Measurements from ENCODE around the gene TRAM2.

Gene TRAM2

DNA sequence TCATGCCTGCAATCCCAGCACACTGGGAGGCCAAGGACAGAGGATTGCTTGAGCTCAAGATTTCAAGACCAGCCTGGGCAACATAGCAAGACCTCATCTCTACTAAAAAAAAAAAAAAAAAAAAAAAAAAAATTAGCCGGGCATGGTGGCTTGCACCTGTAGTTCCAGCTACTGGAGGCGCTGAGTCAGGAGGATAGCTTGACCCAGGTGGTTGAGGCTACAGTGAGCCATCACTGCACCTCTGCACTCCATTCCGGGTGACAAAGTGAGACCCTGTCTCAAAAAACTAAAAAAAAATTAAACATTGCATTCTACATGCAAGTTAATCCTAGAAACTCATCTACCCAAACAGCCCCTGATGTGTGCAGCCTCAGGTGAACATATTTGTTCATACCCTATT lies 7.3 kb upstream of the TRAM2 start:
- no peak for TF ChIP-seq GATA2 (IDR thresholded peaks at IDR 0.05; ENCODE audit: low read depth, low read length)
- TF ChIP-seq GATA3 (IDR thresholded peaks at IDR 0.05; ENCODE audit: low read depth, low read length), result no peak

DNA sequence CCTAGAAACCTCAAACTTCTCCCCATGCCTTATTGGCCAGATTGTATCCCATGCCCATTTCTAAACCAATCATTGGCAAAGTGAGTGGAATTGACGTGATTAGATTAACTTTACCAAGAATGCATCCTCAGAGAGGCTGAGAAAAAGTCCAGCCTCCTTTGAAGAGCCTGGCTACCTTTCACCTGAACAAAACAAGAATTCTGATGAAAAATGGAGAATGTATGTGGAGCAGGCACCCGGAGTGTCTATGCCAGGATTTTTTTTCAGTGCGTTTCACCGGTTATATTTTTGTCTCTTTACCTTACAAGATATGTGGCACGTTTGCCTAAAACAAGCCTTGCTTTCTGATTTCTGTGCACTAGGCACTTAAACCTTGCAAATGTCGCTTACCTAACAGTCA lies 6.1 kb upstream of the TRAM2 start:
- TF ChIP-seq GATA2 (IDR thresholded peaks at IDR 0.05; ENCODE audit: low read depth, low read length) (no peak), GATA3 (IDR thresholded peaks at IDR 0.05; ENCODE audit: low read depth, low read length) (no peak)

DNA sequence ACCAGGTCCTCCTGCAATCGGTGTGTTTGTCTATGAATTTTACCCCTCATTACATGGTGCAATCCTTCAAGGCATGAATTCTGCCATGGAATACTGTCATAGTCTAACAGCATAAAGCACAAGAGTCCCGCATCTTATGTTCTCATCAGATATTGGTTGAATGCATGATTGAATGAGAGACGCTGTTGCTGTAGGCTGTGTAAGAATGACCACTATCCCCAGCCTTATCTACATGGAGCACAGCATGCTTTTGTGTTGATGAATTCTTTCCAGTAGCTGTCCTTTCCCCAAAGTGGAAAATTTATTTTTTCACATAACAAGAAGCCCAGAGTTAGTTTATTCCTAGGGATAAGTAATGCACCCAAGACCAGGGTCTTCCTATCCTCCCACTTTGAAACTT lies 5.6 kb upstream of the TRAM2 start:
- TF ChIP-seq GATA3 (IDR thresholded peaks at IDR 0.05; ENCODE audit: low read depth, low read length), result no peak
- TF ChIP-seq GATA2 (IDR thresholded peaks at IDR 0.05; ENCODE audit: low read depth, low read length), result no peak

DNA sequence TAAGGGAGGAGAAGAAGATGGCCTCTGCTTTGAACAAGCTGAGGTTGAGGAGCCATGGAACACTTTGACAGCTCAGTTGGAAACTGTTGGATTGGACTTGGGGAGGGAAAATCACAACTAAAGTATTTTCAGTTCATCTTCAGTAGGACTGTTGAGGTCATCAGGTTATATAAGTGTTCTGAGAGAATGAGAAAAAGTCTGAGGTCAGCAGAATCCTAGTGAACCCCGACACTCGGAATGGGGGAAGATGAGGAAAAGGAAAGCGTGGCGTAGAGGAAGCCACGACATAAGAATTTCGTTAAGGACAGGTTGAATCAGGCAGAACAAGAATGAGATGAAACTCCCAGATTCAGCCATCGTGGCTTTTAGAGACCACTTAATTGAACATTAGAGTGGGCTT lies 4.0 kb upstream of the TRAM2 start:
- TF ChIP-seq GATA3 (IDR thresholded peaks at IDR 0.05; ENCODE audit: low read depth, low read length) (no peak), GATA2 (IDR thresholded peaks at IDR 0.05; ENCODE audit: low read depth, low read length) (no peak)

DNA sequence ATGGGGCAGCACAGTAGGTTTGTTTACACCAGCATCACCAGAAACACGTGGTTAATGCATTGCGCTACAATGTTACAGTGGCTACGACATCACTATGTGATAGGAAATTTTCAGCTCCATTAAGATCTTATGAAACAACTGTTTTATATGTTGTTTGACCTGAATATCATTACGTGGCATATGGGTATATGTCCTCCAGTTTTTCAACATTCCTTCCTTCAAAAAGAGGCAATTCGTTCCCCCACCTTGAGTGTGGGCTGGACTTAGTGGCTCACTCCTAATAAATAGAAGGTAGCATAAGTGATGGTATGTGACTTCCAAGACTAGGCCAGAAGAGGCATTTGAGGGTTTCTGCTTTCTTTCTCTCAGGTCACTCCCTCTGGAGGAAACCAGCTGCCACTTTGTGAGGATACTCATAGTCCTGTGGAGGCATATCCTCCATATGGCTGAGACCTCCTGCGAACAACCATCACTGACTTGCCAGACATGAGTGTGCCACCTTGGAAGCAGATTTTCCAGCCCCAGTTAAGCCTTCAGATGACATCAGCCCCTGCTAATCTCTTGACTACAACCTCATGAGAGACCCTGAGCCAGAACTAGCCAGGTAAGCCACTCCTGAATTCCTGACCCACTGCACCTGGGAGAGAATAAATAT lies 2.3 kb upstream of the TRAM2 start:
- no peak for TF ChIP-seq GATA2 (IDR thresholded peaks at IDR 0.05; ENCODE audit: low read depth, low read length)
- no peak for TF ChIP-seq GATA3 (IDR thresholded peaks at IDR 0.05; ENCODE audit: low read depth, low read length)

DNA sequence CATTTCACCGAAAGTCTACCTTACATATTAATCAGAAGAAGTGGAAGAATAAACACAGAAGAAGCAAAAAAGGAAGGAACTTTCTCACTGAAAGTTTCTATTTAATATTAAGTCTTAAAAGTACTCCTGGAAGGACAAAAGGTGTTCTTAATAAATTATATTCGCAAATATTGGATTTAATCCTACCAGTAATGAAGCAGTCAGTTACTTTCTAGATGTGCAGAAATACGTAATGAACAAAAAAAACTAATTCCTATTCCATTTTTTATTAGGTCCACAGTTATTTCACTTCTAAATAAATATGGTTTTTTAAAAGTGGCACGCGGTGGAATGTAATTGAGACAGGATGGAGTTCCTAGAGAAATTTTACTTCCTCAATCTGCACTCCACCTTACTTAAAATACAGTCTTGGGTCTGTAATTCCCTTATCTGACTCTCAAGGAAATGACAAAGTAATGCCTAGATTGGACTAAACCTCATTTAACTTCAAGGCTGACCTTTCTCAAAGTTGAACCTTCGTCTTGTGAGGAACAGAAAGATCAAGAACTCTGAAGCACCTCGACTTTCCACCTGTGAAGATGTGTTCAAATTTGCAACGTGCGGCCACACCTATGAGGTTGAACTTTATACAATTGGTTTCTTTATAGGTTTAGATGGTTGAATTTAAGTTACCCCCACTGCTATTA lies 1.1 kb upstream of the TRAM2 start:
- TF ChIP-seq GATA2 (IDR thresholded peaks at IDR 0.05; ENCODE audit: low read depth, low read length) (no peak), GATA3 (IDR thresholded peaks at IDR 0.05; ENCODE audit: low read depth, low read length) (no peak)

DNA sequence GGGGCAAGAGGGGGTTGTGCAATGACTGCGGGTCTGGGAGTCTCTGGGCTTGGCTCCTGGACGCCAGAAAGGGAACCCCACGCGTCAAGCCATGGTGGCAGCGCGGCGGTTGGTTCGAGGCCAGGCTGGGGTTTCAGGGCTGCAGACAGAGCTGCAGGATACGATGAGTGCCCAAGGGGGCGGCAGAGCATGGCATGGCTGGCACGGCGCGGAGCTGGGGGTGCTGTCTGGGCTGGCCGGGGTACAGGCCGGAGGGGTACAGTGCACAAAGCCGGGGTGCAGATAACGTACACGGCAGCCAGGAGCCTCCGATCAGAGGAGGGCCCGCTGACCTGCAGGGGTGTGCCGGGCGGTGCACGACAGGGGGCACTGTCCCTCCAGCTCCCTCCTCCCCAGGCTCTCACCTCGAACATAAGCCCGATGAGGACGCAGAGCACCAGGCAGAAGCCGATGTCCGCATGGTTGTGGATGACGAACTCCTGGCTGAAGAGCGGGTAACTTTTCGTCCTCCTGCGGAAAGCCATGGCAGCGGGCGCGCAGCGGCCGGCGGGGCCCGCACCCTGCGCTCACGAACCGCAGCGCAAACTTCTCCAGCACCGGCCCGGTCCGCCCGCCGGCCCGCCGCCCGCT lies 353 bp downstream of the TRAM2 start:
- no peak for TF ChIP-seq GATA3 (IDR thresholded peaks at IDR 0.05; ENCODE audit: low read depth, low read length)
- no peak for TF ChIP-seq GATA2 (IDR thresholded peaks at IDR 0.05; ENCODE audit: low read depth, low read length)

DNA sequence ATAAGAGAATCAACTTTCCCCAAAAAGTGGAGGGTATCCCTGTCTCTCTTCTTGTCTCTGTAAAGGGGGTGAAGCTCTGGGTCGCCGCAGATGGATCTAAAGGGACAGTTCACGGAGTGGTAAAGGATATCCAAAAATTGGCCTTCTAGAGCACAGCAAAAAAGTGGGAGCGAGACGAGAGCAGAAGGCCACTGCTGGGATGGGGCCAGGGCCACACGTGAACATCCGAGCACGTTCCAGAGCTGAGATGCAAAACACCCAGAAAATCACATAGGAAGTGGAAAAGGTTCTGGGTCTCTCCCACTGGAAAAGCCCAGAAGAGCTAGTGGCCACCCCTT lies 837 bp downstream of the TRAM2 start:
- TF ChIP-seq GATA2 (IDR thresholded peaks at IDR 0.05; ENCODE audit: low read depth, low read length) (no peak), GATA3 (IDR thresholded peaks at IDR 0.05; ENCODE audit: low read depth, low read length) (no peak)

DNA sequence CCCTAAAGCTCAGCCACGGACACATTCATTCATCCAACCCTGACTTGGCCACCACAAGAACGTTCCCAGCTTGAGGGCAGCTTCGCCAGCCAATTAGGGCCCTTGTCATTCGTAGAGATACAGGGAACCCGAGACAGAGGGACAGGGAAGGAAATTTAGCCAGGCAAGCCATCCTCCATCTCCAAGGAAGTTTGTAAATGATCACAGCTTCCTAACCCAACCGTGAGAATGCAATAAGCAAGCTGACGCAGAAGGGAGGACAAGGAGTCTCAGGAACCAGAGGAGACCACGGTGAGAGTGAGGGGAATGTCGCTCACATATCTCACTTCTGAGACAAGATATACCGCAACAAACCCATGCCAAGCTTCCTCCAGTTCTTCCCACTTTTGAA lies 1.4 kb downstream of the TRAM2 start:
- no peak for TF ChIP-seq GATA2 (IDR thresholded peaks at IDR 0.05; ENCODE audit: low read depth, low read length)
- TF ChIP-seq GATA3 (IDR thresholded peaks at IDR 0.05; ENCODE audit: low read depth, low read length), result no peak

DNA sequence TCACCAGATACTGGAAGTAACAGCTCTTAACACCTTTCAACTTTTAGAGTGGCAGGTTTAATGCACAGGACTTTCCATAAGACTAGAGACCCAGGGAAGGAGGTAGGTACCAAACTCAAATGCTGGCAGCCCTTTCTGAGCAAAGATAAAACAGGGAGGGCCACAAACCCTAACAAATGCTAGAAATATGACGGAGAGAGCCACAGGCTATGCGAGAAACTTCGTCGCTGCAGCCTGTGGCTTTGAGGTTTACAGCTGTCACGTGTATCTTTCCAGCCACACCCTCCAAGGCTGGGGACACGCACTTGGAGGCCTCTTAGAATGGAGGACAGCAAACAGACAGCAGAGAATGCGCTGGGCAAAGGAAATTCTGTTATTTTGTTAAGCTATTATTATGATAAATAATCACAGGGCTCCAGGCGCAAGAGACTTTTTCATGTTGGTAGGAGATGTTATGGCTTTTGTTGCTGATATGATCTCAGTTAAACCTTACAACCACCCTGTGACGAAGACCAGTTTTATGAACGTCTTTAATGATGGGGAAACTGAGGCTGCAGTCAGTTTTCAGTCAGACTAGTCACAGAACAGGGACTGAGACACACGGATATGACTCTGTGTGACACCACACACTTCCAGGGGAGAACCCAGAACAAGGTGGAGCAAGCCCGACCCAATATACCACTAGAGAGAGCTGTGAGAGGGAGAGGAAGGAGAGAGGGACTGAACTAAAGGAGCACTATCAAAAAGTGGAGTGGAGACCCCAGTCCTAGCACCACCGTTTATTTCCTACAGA lies 2.0 kb downstream of the TRAM2 start:
- TF ChIP-seq GATA3 (IDR thresholded peaks at IDR 0.05; ENCODE audit: low read depth, low read length) (no peak), GATA2 (IDR thresholded peaks at IDR 0.05; ENCODE audit: low read depth, low read length) (no peak)

DNA sequence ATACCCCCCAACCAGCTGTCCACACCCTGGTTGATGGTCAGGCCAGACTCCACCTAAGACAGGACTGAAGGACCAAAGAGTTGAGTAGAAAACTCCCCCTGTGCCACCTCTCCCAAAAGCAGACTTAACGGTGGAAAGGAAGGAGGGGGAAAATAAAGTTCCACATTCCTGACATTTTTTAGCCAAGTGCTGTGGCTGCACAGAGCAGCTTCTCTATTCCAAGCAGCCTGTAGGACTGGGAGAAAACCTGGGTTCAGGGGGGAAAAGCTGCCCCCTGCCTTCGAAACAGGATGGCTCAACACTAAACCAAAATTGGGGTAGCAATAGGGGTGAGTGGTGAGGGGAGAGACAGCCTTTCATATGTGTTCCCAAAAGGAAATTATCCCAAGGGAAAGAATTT lies 3.6 kb downstream of the TRAM2 start:
- TF ChIP-seq GATA2 (IDR thresholded peaks at IDR 0.05; ENCODE audit: low read depth, low read length) (no peak), GATA3 (IDR thresholded peaks at IDR 0.05; ENCODE audit: low read depth, low read length) (no peak)

DNA sequence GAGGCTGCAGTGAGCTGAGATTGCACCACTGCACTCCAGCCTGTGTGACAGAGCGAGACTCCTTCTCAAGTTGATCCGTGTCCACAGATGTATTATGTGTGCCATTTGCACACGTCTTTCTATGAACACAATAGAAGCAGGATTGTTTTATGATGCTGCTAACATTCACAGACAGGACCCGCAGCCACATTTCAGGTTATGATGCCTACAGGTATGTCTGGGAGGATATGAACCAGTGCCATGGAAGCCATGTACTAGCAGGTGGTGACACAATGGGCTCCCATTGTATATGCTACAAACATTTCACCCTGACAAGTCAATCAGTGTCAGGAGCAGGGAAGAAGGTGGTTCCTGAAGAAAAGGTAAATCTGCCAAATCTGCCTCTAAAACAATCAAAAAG lies 4.3 kb downstream of the TRAM2 start:
- no peak for TF ChIP-seq GATA2 (IDR thresholded peaks at IDR 0.05; ENCODE audit: low read depth, low read length)
- no peak for TF ChIP-seq GATA3 (IDR thresholded peaks at IDR 0.05; ENCODE audit: low read depth, low read length)

DNA sequence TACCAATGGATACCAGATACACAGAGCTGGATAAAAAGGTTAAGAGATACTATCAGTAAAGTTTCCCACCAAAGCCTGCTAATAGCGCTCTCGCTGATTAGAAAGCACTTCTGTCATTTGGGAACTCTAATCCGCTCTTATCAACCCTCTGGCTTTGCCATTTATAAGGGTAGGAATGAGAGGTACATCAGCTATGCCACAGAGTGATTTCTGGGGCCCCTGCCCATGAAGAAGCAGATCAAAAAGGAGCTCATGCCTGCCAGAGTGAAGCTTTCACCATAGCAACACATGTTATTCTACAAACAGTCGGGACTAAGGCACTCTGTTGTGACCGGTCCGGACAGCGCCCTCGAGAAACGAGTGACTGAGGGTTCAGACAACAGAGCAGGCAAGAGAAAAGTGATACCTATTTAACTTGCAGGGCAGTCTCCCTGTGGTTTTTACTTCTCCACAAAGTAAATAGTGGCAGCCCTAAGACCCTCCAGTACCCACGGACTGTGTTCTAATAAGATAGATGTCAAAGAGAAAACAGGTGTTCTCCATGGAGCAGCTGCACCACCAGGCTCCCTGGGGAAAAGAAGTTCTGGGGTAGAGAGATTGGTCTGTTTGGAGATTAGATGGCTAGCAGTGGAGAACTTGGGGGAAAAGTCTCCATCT lies 5.6 kb downstream of the TRAM2 start:
- TF ChIP-seq GATA2 (IDR thresholded peaks at IDR 0.05; ENCODE audit: low read depth, low read length) (peak; percentile 82), GATA3 (IDR thresholded peaks at IDR 0.05; ENCODE audit: low read depth, low read length) (peak; percentile 77)

DNA sequence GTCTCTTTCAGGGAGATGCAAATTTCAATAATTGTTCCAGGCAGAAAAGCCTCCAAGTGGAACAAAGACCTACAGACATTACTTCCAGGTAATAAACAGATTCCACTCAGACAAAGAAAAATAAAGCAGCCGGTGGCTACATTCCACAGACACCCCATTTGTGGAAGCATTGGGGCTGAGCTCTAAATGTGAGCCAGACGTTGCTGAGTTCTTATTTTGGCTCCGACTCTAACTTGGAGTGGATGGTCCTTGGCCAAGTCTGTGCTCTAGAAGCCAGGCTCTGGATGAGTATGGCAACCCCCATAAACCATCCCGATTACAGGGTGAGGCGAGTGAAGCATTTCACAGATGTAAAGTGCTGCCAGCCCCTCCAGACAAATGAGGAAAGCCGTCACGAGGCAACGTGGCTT lies 6.6 kb downstream of the TRAM2 start:
- no peak for TF ChIP-seq GATA2 (IDR thresholded peaks at IDR 0.05; ENCODE audit: low read depth, low read length)
- TF ChIP-seq GATA3 (IDR thresholded peaks at IDR 0.05; ENCODE audit: low read depth, low read length), result no peak

Data from SH-SY5Y (cell line).